ENCODE data around the gene ARMC2.
"Not testable (repeated sequence)": the region's sequence is repeated elsewhere in the genome, so short reads cannot be mapped to it uniquely, and the experiment has no call there.

ARMC2 gene

DNA sequence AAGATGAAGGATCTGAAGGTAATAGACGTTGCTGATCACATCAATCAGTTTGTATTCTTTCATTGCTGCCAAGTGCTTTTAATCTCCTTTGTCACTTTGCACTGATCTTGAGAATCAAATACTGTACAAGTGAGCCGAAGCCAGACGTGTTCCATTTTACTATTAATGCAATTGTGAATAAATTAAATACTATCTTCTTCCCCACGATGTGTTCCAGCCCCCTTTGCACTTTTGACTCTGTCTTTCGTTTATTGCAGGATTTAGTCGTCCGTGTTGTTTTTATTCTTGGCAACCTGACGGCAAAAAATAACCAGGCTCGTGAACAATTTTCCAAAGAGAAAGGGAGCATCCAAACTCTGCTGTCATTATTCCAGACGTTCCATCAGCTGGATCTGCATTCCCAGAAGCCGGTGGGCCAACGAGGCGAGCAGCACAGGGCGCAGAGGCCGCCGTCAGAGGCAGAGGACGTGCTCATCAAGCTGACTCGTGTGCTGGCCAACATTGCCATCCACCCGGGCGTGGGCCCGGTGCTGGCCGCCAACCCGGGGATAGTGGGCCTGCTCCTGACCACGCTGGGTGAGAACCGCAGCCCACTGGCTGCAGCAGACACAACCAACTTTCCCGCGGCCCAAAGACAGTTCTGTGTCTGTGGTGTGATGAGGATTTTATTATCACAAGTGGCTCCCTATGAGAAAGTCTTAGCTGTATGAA, 104.7 kb downstream of the ARMC2 start:
- DNase-seq (ENCODE audit: low spot score), result no peak

DNA sequence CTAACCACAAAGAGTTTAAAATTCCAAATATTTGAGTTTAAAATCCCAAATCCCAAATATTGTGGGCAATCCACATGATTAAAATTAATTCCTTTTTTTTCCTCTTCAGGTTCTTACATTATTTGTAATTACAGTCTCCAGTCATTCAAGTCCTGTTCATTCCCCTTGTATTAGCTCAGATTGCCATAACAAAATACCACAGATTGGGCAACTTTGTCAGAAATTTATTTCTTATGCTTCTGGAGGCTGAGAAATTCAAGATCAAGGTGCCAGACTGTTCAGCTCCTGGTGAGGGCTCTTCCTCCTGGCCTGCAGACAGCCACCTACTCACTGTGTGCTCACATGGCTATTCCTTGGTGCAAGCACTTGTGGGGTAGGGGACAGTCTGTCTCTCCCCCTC, 105.5 kb downstream of the ARMC2 start:
- no peak for DNase-seq (ENCODE audit: low spot score)

DNA sequence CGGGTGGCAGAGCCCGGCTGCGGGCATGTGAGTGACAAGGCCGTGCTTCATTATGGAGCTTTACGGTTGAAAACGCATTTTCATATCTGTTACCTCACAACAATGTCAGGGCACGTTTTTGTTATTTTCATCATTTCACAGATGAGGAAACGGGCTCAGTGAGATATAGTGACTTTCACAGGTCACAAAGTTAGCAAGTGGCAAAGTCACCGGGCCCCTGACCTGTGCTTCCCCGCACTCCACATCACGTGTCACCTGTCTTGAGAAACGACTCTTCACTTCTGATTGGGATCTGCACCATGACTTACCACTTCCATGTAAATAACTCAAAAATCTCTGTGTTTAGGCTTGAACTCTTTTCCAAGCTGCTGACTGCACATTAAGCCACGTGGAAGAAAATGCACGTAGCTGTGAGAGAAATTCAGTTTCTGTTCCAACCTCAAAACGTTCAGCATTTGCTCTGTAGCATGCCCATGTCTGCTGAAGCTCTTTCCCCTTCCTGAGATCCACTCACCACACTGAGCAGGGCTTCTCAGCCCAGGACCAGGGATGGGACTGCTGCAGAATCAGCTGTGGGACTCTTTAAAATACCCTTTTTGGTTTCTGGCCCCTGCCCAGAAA, 107.2 kb downstream of the ARMC2 start:
- DNase-seq (ENCODE audit: low spot score), result no peak

DNA sequence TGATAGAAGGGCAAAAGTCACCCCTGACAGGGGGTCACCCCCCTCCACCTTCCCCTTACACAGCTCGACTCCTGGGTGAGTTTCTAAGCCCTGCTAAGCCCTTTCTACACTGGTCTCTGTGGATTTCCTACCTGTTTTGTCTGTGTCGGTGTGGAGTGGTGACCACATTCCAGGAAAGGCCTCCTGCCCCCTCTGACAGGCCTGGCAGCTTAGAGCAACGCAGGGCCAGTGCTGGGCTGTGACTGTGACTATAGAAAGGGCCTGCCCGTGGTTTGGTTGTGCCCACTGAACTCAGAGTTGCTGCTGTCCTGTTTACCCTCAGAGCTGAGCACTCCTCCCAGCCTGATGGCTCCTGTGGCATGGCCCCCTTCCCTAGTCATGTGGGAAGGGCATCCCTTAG, 109.0 kb downstream of the ARMC2 start:
- no peak for DNase-seq (ENCODE audit: low spot score)

DNA sequence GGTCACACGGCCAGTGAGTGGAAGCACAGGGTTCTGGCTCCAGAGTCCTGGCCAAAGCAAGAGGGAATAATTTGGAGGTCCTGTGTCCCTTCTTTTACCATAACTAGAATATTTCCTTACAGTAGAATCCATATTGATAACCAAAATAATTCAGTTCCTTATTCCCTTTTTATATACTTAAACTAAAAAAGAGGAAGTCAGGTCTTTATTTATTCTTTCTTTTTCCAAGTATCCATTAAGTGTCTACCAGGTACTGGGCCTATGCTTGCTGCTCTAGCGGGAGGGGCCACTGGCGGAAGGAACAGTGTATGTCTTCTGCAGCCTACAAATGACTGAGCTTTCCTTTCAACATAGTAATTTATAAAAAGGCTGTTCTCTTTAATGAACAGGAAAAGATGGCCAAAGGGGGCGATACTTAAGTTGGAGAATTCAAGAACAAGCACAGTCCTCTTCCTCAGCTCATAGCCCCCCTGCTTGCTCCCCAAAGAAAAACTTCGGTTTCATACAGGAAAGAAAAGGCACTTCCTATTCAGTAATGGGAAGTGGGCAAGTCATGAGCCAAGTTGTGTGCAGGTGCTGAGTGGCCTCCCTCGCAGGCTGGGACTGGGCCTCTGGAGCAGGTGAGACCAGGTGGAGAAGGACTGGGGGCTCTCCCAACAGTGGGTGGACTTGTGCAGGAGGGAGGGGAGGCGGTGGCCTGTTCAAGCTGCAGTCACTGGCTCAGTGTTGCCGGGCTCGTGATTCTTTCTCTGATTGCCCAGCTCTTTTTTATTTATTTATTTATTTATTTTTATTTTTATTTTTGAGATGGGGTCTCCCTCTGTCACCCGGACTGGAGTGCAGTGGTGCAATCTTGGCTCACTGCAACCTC, 110.9 kb downstream of the ARMC2 start:
- no peak for DNase-seq (ENCODE audit: low spot score)

DNA sequence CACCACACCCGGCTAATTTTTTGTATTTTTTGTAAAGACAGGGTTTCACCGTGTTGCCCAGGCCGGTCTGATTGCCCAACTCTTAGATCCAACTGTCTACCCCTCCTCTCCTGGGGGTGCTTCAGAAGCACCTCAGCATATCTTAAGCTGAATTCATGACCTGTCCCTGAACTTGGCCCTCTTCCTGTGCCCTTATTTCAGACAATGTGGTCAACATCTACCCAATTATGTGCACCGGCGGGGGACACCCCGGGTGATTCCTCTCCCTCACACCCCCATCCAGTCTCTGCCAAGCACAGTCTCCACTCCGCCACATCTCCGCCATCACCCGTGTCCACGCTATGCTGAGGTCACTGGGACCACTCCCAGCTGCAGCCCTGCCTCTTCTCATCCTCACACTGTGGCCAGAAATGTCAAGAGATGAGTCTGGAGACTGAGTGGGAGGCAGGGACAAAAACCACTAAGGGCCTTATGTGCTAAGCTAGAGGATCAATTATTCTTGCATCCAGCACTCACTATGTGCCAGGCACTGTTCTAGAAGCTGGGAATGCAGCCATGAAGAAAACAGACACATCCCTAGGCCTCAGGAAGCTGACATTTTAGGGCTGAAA, 111.9 kb downstream of the ARMC2 start:
- DNase-seq (ENCODE audit: low spot score), result no peak

GRCh38 chr6:108960601-108961000, 112.4 kb downstream of the ARMC2 start:
- DNase-seq (ENCODE audit: low spot score), result no peak

DNA sequence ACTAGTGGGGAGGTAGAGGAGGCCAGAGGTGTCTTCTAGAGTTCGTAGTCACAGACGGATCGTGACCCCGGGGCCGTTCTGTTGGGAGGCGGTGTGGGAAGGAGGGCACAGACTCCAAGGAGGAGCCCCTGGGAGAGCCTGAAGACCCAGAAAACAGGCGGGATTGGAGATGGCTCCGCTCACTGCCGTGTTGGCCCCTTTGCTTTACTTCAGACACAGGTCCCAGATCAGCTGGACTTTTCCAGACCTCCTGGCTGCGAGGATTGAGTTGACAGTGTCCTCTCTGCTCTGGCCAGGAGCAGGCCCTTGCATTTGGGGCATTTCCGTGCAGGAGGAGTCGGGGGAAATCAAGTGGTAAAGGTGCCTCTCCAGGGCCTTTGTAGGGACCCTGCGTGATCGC, 112.9 kb downstream of the ARMC2 start:
- no peak for DNase-seq (ENCODE audit: low spot score)

DNA sequence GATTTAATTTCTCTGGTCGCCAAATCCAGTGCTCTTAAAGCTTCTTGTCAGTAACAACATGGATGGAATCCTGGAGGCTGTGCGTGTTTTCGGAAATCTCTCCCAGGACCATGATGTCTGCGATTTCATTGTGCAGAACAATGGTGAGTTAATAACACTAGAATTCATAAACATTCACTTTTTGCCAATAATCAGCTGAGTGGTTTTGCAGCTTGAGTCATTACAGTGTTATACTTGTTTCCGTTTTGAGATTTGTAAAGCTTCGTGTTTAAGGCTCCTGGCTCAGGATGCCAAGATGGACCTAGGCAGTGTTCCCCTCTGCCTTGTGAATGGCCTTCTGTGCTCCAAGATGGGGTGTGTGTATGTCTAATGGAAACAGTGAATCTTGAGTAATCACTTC, 113.8 kb downstream of the ARMC2 start:
- peak; percentile 30 for DNase-seq (ENCODE audit: low spot score)

- DNase-seq (ENCODE audit: low spot score), result no peak
Measured at GRCh38 chr6:108966251-108966650, 118.0 kb downstream of the ARMC2 start.

DNA sequence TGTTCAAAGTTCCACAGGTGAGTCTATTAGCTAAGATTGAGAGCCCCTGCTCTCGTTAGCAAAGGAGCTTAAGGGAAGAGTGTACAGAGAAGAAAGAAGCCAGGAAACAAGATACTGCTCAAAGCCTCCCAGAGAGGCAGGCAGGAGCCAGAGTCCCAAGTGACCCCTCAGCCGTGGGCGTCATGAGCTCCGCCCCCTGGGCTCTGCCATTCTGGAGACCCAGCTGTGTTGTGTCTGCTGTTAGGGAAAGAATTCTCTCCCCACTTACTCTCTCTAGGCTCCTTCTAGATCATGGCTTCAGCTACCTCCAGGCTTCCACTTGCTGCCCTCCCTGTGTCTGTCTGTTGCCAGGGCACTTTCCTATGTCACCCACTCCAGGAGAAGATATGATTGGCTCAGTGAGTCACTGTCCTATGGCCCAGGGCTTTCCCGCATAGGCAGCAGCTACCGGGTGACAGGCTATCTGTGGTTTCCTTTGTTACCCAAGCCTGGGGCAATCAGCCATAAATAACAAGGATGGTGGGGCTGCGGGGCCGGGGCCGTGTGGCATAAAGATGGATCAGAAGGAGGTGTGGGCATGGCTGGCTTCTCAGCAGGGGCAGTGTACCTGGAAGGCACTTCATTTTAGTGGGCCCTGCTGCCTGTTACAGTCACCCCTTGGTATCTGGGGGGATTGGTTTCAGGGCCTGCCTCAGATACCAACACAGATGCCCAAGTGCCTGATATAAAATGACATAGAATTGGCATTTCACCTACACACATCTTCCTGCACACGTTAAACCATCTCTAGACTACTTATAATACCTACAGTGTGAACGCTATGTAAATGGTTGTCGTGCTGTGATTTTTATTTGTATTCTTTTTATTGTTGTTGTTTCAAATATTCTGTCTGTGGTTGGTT, 118.9 kb downstream of the ARMC2 start:
- DNase-seq (ENCODE audit: low spot score), result peak; percentile 41

- no peak for DNase-seq (ENCODE audit: low spot score)
Measured at GRCh38 chr6:108968325-108969316, 120.4 kb downstream of the ARMC2 start.

DNA sequence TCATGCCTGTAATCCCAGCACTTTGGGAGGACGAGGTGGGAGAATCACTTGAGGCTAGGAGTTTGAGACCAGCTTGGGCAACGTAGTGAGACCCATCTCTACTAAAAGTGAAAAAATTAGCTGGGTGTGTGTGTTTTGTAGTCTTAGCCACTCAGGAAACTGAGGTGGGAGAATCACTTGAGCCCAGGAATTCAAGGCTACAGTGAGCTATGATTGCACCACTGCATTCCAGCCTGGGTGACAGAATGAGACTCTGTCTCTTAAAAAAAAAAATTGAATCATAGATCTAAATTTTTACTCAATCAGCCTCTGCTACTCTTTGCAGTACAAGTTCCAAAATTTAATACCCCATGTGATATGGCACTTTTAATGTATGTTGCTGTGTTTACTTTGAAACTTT, 121.6 kb downstream of the ARMC2 start:
- DNase-seq (ENCODE audit: low spot score), result no peak

DNA sequence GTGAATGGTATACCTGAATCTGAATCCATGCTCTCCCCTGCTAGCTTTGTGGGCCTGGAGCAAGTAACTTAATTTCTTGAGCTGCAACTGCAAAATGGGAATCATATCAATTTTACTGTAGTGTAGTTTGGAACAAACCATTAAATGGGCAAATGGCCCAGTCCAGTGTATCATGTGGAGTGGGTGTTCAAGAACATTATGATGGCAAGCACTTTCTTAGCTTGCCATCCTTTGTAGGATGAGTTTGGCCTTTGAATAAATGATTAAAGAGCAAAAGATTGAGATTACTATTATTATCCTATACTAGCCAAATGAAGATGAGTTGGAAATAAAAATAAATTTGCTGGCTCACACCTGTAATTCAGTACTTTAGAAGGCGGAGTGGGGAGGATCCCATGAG, 126.0 kb downstream of the ARMC2 start:
- DNase-seq (ENCODE audit: low spot score), result no peak

- not testable (repeated sequence) for DNase-seq (ENCODE audit: low spot score)
Measured at GRCh38 chr6:108978638-108979037, 130.4 kb downstream of the ARMC2 start.

DNA sequence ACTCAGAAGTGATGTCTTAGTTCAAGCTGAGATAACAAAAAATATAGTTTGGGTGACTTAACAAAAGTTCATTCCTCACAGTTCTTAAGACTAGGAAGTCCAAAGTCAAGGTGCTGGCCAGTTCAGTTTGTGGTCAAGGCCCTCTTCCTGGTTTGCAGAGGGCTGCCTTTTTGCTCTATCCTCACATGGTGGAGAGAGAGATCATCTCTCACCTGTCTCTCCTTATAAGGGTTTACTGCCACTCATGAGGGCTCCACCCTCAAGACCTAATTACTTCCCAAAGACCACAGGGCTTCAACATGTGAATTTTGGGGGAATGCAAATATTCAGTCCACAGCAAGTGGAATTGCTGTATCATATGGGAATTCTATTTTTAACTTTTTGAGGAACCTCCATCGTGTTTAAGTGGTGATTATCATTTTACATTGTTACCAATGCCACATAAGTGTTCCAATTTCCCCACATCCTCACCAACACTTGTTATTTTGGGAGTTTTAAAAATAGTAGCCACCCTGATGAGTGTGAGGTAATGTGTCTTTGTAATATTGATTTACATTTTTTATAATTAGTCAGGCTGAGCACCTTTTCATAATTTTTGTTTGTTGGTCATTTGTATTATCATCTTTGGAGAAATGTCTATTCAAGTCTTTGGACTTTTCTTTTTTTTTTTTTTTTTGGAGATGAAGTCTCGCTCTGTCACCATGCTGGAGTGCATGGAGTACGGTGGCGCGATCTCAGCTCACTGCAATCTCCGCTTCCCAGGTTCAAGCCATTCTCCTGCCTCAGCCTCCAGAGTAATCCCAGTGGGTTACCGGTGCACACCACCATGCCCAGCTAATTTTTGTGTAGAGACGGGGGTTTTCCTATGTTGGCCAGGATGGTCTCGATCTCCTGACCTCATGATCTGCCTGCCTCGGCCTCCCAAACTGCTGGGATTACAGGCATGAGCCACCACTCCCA, 134.2 kb downstream of the ARMC2 start:
- DNase-seq (ENCODE audit: low spot score), result no peak

GRCh38 chr6:108983151-108983550, 134.9 kb downstream of the ARMC2 start:
- no peak for DNase-seq (ENCODE audit: low spot score)

- no peak for DNase-seq (ENCODE audit: low spot score)
Measured at GRCh38 chr6:108985301-108985700, 137.1 kb downstream of the ARMC2 start.

GRCh38 chr6:108987156-108987555, 138.9 kb downstream of the ARMC2 start:
- DNase-seq (ENCODE audit: low spot score), result no peak
